Heart left ventricle (tissue), 16 donors: ENCODE data around the gene NDRG3. TPM values are rescaled to one million over a fixed set of nuclear protein-coding genes. Genes with fewer than 3 reads are reported as not detected.

ENCODE experiments used
- ATAC-seq, 4 donors: fragments of 200-7000 bp; cut with Tn5 transposase; one replicate each; pipeline ENCODE4 v1.9.1; 2020 to 2022; ENCODE audit warnings: moderate library complexity in 4 of 4, mild to moderate bottlenecking in 3 of 4, moderate number of reproducible peaks in 1 of 4
- DNase-seq, 5 donors: peaks; one replicate each; pipeline ENCODE4 v3.0.0-alpha.2; 2020
- H3K27ac ChIP-seq, 12 donors: fragments of 200-600 bp; sonication (generic) in 4 of 12; one replicate each; pipeline versions ENCODE4 v1.5.0 to v1.8.0; 2016 to 2022; ENCODE audit warnings: mild to moderate bottlenecking in 2 of 12
- H3K27me3 ChIP-seq, 9 donors: fragments of 200-600 bp; sonication (generic) in 2 of 9; one replicate each; pipeline versions ENCODE4 v1.5.1 to v1.8.0; 2016 to 2022; ENCODE audit warnings: mild to moderate bottlenecking in 3 of 9
- H3K36me3 ChIP-seq, 9 donors: fragments of 200-600 bp; sonication (generic) in 2 of 9; one replicate each; pipeline versions ENCODE4 v1.5.0 to v1.8.0; 2018 to 2022; ENCODE audit warnings: mild to moderate bottlenecking in 2 of 9
- H3K4me1 ChIP-seq, 12 donors: fragments of 200-600 bp; sonication (generic) in 4 of 12; one replicate each; pipeline versions ENCODE4 v1.5.0 to v1.8.0; 2016 to 2022; ENCODE audit warnings: mild to moderate bottlenecking in 3 of 12
- H3K4me3 ChIP-seq, 12 donors: fragments of 200-600 bp; sonication (generic) in 4 of 12; one replicate each; pipeline versions ENCODE4 v1.5.0 to v1.8.0; 2017 to 2022; ENCODE audit warnings: mild to moderate bottlenecking in 9 of 12, moderate library complexity in 4 of 12
- H3K9me3 ChIP-seq, 12 donors: fragments of 200-600 bp; sonication (generic) in 4 of 12; one replicate each; pipeline versions ENCODE4 v1.5.0 to v1.8.0; 2016 to 2022; ENCODE audit warnings: mild to moderate bottlenecking in 1 of 12
- CTCF ChIP-seq, 12 donors: fragments of 200-600 bp; sonication (generic) in 4 of 12; IDR thresholded peaks; one replicate each; pipeline versions ENCODE4 v1.5.0 to v1.8.0; 2018 to 2022; ENCODE audit warnings: antibody characterized with exemption in 12 of 12, mild to moderate bottlenecking in 5 of 12
- POLR2A ChIP-seq, 2 donors: fragments of 450-650 bp; IDR thresholded peaks; one replicate each; pipeline ENCODE4 v1.6.1; 2017; ENCODE audit warnings: antibody characterized with exemption in 2 of 2, mild to moderate bottlenecking in 2 of 2, moderate library complexity in 2 of 2
- WGBS, 4 donors: extraction: QIAGEN DNeasy Blood & Tissue Kit in 2 of 4; methylation state at CpG; one replicate each; pipeline versions ENCODE4 v1.1.5 to v1.1.7; 2013 to 2018; 5-methylcytosine and 5-hydroxymethylcytosine counted together
- intact Hi-C, 10 donors: fragments of 100-400 bp; cut with DNase I; formaldehyde crosslinking; loops; one replicate each; pipeline versions ENCODE4 v1.11.1 to v1.14.2; 2022
- polyA plus RNA-seq, 2 donors: library from polyadenylated mRNA; stranded (reverse); fragments of 200-250 nt; gene quantifications; one replicate each; pipeline ENCODE4 v1.2.3, GENCODE V29; 2013
- total RNA-seq, 9 donors: library from RNA; depleted of rRNA in 2 of 9; stranded (reverse); fragments of >200 nt in 2 of 9; fragmentation: NEBNext Ultra II Directional in 3 of 9; extraction: Animal tissue kit (Norgen Biotek cat#: 25700) in 3 of 9; gene quantifications; one replicate each; pipeline versions ENCODE4 v1.1.0 to v1.2.4, GENCODE V29; 2016 to 2023
- donor health status: ischemic (EF 13 %, LVEDD 7.1; RV severe dilation, severe dysfunction).
- donor health status: healthy with polysubstance abuse.
- donor health status: DM: no; HTN: yes; CAD: no.
- donor health status: DM: no; HTN: no; CAD: no.
- donor health status: ischemic (EF 25% LVEDD 6.9; RV normal size, moderate dysfunction).
- donor health status: ischemic (EF 25% LVEDD 5.7; RV mildly dilated, moderate dysfunction).
- donor health status: healthy.
- donor health status: DM: yes; HTN: yes; CAD: no.
- donor health status: ischemic (EF 35%, LVEDD 5.7; RV mildly dilated, moderate dysfunction).
- donor health status: nonischemic (EF 11% LVEDD 7.7; RV severe dilation, severe dysfunction).
- donor health status: DM: yes; HTN: yes; CAD: no.
- donor health status: PGD.
- donor health status: ischemic (EF 29% LVEDD 5.4; RV normal size, mild dysfunction).
- donor health status: nonischemic (EF 23%, LVEDD 6.1; RV moderate dilation, normal function).

NDRG3 gene
- total and polyA plus RNA-seq, 11 donors = 17.3 to 34.8 (median 29.9) TPM

- ATAC-seq (peak; percentile 82 to 95 (median 83)), DNase-seq (peak in 1 of 5 donors; percentile 43)
- H3K27ac ChIP-seq = peak overlapping the region in 1 of 12 donors; percentile 10
- intact Hi-C loops = loop anchor here in 1 of 10 donors (10.0 kb wide), 1 partner anchor 60 kb away; no protein-coding TSS in a partner anchor
- TF ChIP-seq CTCF (IDR thresholded peaks at IDR 0.05) (no peak), POLR2A (IDR thresholded peaks at IDR 0.05) (no peak)
- WGBS, 4 donors = 30 to 51% (median 39%) methylated on average over 13 to 14 of the region's 14 CpGs
- no peaks in the 10 kb centered on the region for H3K27me3 ChIP-seq
- H3K4me1 ChIP-seq = peaks cover 0 to 10% (median 2%) of the 10 kb centered on the region in 12 donors
- H3K9me3 ChIP-seq = no peaks in the 10 kb centered on the region
- H3K36me3 ChIP-seq = no peaks in the 10 kb centered on the region
- no peak overlapping the region for H3K4me3 ChIP-seq
Observed at GRCh38 chr20:36624068-36624943, 121.6 kb downstream of the NDRG3 start.

GRCh38 chr20:36623444-36623843 is 122.4 kb downstream of the NDRG3 start:
- H3K9me3 ChIP-seq = no peaks in the 10 kb centered on the region
- no peaks in the 10 kb centered on the region for H3K27me3 ChIP-seq
- intact Hi-C loops = loop anchor here in 1 of 10 donors (10.0 kb wide), 1 partner anchor 61 kb away; no protein-coding TSS in a partner anchor
- TF ChIP-seq POLR2A (IDR thresholded peaks at IDR 0.05) = no peak
- no peak for TF ChIP-seq CTCF (IDR thresholded peaks at IDR 0.05)
- WGBS, 4 donors = 92 to 95% (median 95%) methylated on average over 2 of the region's 2 CpGs
- no peaks in the 10 kb centered on the region for H3K36me3 ChIP-seq
- peaks cover 0 to 10% (median 2%) of the 10 kb centered on the region in 12 donors for H3K4me1 ChIP-seq
- ATAC-seq (no peak), DNase-seq (no peak)
- no peak overlapping the region for H3K4me3 ChIP-seq
- H3K27ac ChIP-seq = no peak overlapping the region

- Histone ChIP-seq H3K36me3 (peaks cover 0 to 3% (median 0%) of the 10 kb centered on the region in 9 donors), H3K27ac (no peak overlapping the region), H3K27me3 (no peaks in the 10 kb centered on the region), H3K9me3 (no peaks in the 10 kb centered on the region), H3K4me1 (peaks cover 0 to 10% (median 2%) of the 10 kb centered on the region in 12 donors), H3K4me3 (no peak overlapping the region)
- DNase-seq = no peak
- TF ChIP-seq POLR2A (IDR thresholded peaks at IDR 0.05) = no peak
- 94 to 97% (median 96%) methylated on average over 5 of the region's 5 CpGs for WGBS, 4 donors
- intact Hi-C loops = loop anchor here in 1 of 10 donors (10.0 kb wide), 1 partner anchor 64 kb away; no protein-coding TSS in a partner anchor
- ATAC-seq = no peak
Observed at GRCh38 chr20:36620917-36621316, 125.0 kb downstream of the NDRG3 start.

- TF ChIP-seq POLR2A (IDR thresholded peaks at IDR 0.05) = no peak
- no peak for TF ChIP-seq CTCF (IDR thresholded peaks at IDR 0.05)
- Histone ChIP-seq H3K4me1 (no peaks in the 10 kb centered on the region), H3K36me3 (peaks cover 0 to 62% (median 54%) of the 10 kb centered on the region in 9 donors), H3K27ac (no peak overlapping the region), H3K4me3 (no peak overlapping the region), H3K27me3 (no peaks in the 10 kb centered on the region), H3K9me3 (no peaks in the 10 kb centered on the region)
- peak in 1 of 4 donors; percentile 22 for ATAC-seq
- intact Hi-C loops = loop anchor here in 5 of 10 donors (5.0 to 10.0 kb wide), 4 partner anchors 137 to 272 kb away; no protein-coding TSS in a partner anchor
- WGBS, 4 donors = 83 to 91% (median 87%) methylated on average over 11 to 14 of the region's 14 CpGs
- no peak for DNase-seq
Observed at GRCh38 chr20:36614781-36615557, 130.9 kb downstream of the NDRG3 start.
